ENCODE data around the gene GNAZ. TPM values are rescaled to one million over a fixed set of nuclear protein-coding genes. Genes with fewer than 3 reads are reported as not detected.

GNAZ gene
- polyA plus RNA-seq, 1 donor from 2014 or later = 52.0 TPM

GRCh38 chr22:23105919-23106318, 35.6 kb downstream of the GNAZ start:
- H3K9ac ChIP-seq (ENCODE audit: low read length) = no peak overlapping the region
- H3K79me2 ChIP-seq (replicated peaks; ENCODE audit: insufficient read depth, low read length) = no peaks in the 10 kb centered on the region
- no peak overlapping the region for H3K27ac ChIP-seq (ENCODE audit: low read length)

GRCh38 chr22:23106344-23106743, 36.0 kb downstream of the GNAZ start:
- no peak overlapping the region for H3K4me2 ChIP-seq (ENCODE audit: low read length)
- H3K9ac ChIP-seq (ENCODE audit: low read length) = no peak overlapping the region
- H3K79me2 ChIP-seq (replicated peaks; ENCODE audit: insufficient read depth, low read length) = no peaks in the 10 kb centered on the region
- H3K9me2 ChIP-seq (ENCODE audit: insufficient read depth, low read length) = no peaks in the 10 kb centered on the region
- H3K27me3 ChIP-seq (ENCODE audit: insufficient read depth, low read depth, low read length) = no peaks in the 10 kb centered on the region
- no peak overlapping the region for H3K4me3 ChIP-seq (ENCODE audit: low read length)
- H2AFZ ChIP-seq (ENCODE audit: low read depth, low read length) = no peak overlapping the region
- H3F3A ChIP-seq (ENCODE audit: insufficient read depth, low read length, poor library complexity, severe bottlenecking) = no peaks in the 10 kb centered on the region
- H3K27ac ChIP-seq (ENCODE audit: low read length) = no peak overlapping the region
- no peaks in the 10 kb centered on the region for H4K20me1 ChIP-seq (ENCODE audit: insufficient read depth)
- H3K36me3 ChIP-seq (ENCODE audit: insufficient read depth, low read length) = no peaks in the 10 kb centered on the region
- no peaks in the 10 kb centered on the region for H3K9me3 ChIP-seq (ENCODE audit: low read length)
- no peak for TF ChIP-seq POLR2AphosphoS5 (IDR thresholded peaks at IDR 0.05)
- TF ChIP-seq MXI1 (conservative IDR thresholded peaks at IDR 0.05; ENCODE audit: poor library complexity, severe bottlenecking) = no peak
- no peak for TF ChIP-seq CTCF (IDR thresholded peaks at IDR 0.05; ENCODE audit: poor library complexity, severe bottlenecking)
- TF ChIP-seq REST (IDR thresholded peaks at IDR 0.05; ENCODE audit: borderline replicate concordance) = no peak
- TF ChIP-seq TAF1 (IDR thresholded peaks at IDR 0.05; ENCODE audit: low read depth) = no peak
- no peak for TF ChIP-seq RAD21 (conservative IDR thresholded peaks at IDR 0.05)
- TF ChIP-seq EP300 (conservative IDR thresholded peaks at IDR 0.05; ENCODE audit: poor library complexity, severe bottlenecking) = no peak
- no peak for TF ChIP-seq SMC3 (conservative IDR thresholded peaks at IDR 0.05; ENCODE audit: poor library complexity)

More at GRCh38 chr22:23105919-23106318, 35.6 kb downstream of the GNAZ start:
- Histone ChIP-seq H3K4me2 (ENCODE audit: low read length) (no peak overlapping the region), H3K9me2 (ENCODE audit: insufficient read depth, low read length) (no peaks in the 10 kb centered on the region), H3K9me3 (ENCODE audit: low read length) (no peaks in the 10 kb centered on the region), H2AFZ (ENCODE audit: low read depth, low read length) (no peak overlapping the region), H4K20me1 (ENCODE audit: insufficient read depth) (no peaks in the 10 kb centered on the region), H3K36me3 (ENCODE audit: insufficient read depth, low read length) (no peaks in the 10 kb centered on the region), H3F3A (ENCODE audit: insufficient read depth, low read length, poor library complexity, severe bottlenecking) (no peaks in the 10 kb centered on the region), H3K4me3 (ENCODE audit: low read length) (no peak overlapping the region), H3K27me3 (ENCODE audit: insufficient read depth, low read depth, low read length) (no peaks in the 10 kb centered on the region)
- no peak for TF ChIP-seq TAF1 (IDR thresholded peaks at IDR 0.05; ENCODE audit: low read depth)
- TF ChIP-seq REST (IDR thresholded peaks at IDR 0.05; ENCODE audit: borderline replicate concordance) = no peak
- TF ChIP-seq SMC3 (conservative IDR thresholded peaks at IDR 0.05; ENCODE audit: poor library complexity) = no peak
- no peak for TF ChIP-seq CTCF (IDR thresholded peaks at IDR 0.05; ENCODE audit: poor library complexity, severe bottlenecking)
- TF ChIP-seq EZH2 (IDR thresholded peaks at IDR 0.05; ENCODE audit: borderline replicate concordance, insufficient read depth, low read length, poor library complexity, severe bottlenecking) = no peak
- TF ChIP-seq POLR2AphosphoS5 (IDR thresholded peaks at IDR 0.05) = no peak
